Endothelial cell of umbilical vein (primary cell): ENCODE data around the gene ADGB. TPM values are rescaled to one million over a fixed set of nuclear protein-coding genes. Genes with fewer than 3 reads are reported as not detected.

ENCODE experiments used
- BruUV-seq: library from RNA; stranded (reverse); fragments of 400-500 nt; replicated peaks from 2 replicates; lab custom pipeline; 2021; lab: Mats Ljungman, UMichigan
- CTCF ChIA-PET: fragments of 300-600, 350-600 bp; sonication (Branson Sonifier 250); formaldehyde crosslinking; loops from one replicate; lab custom pipeline; 2021; ENCODE audit warnings: antibody characterized with exemption, inconsistent platforms; lab: Charles Lee
- POLR2A ChIA-PET: fragments of 300-600, 350-600 bp; sonication (Branson Sonifier 250); formaldehyde crosslinking; loops from one replicate; lab custom pipeline; 2021; ENCODE audit warnings: antibody characterized with exemption, inconsistent platforms; lab: Charles Lee
- DNase-seq: peaks from one replicate; pipeline ENCODE4 v3.0.0-alpha.2; 2011; ENCODE audit warnings: low read depth, low spot score
- FAIRE-seq: peaks from 2 replicates; lab custom pipeline; 2011; peaks lifted over from hg19 to GRCh38; lab: Jason Lieb, UNC
- H2AFZ ChIP-seq: 2 replicates; pipeline ENCODE4 v1.6.0; 2012; ENCODE audit warnings: low read depth, low read length, control low read depth, inconsistent platforms
- H3K27ac ChIP-seq: 2 replicates; pipeline ENCODE4 v1.5.1; 2011; ENCODE audit warnings: low read depth, mild to moderate bottlenecking, control low read depth, low read length, moderate library complexity; ENCODE audit not compliant: insufficient read depth
- H3K27me3 ChIP-seq, 2 experiments: 2 replicates each; pipeline versions ENCODE4 v1.6.0 to v1.6.1; 2011; ENCODE audit warnings: low read length in 2 of 2, mixed read lengths in 1 of 2; ENCODE audit not compliant: control insufficient read depth in 2 of 2, insufficient read depth in 2 of 2
- H3K36me3 ChIP-seq, 2 experiments: 2 replicates in 1 of 2; 3 replicates in 1 of 2; pipeline ENCODE4 v1.5.1; 2011; ENCODE audit warnings: low read length in 2 of 2, mild to moderate bottlenecking in 1 of 2, moderate library complexity in 1 of 2; ENCODE audit not compliant: control insufficient read depth in 2 of 2, insufficient read depth in 2 of 2; ENCODE audit errors: extremely low read depth in 1 of 2
- H3K4me1 ChIP-seq: 3 replicates; pipeline ENCODE4 v1.5.1; 2011; ENCODE audit warnings: mild to moderate bottlenecking, low read length; ENCODE audit not compliant: control insufficient read depth, insufficient read depth; ENCODE audit errors: extremely low read depth
- H3K4me2 ChIP-seq: 2 replicates; pipeline ENCODE4 v1.6.1; 2011; ENCODE audit warnings: low read length, control low read depth, mixed read lengths; ENCODE audit not compliant: insufficient read depth
- H3K4me3 ChIP-seq, 3 experiments: fragments of 200-600 bp in 1 of 3; sonication (generic), shearing (Covaris generic) in 1 of 3; replicated peaks in 1 of 3; 2 replicates each; pipeline ENCODE4 v1.5.1; 2011 to 2016; ENCODE audit warnings: control low read depth in 3 of 3, low read length in 3 of 3, mild to moderate bottlenecking in 2 of 3, inconsistent platforms in 1 of 3, low read depth in 1 of 3, moderate library complexity in 1 of 3; ENCODE audit not compliant: insufficient read depth in 1 of 3
- H3K79me2 ChIP-seq: 2 replicates; pipeline ENCODE4 v1.6.0; 2012; ENCODE audit warnings: low read length, inconsistent platforms; ENCODE audit not compliant: control insufficient read depth, insufficient read depth
- H3K9ac ChIP-seq: replicated peaks from 2 replicates; pipeline ENCODE3; 2011; ENCODE audit warnings: low read length, control low read depth; ENCODE audit not compliant: insufficient read depth; ENCODE audit errors: extremely low read depth
- H3K9me1 ChIP-seq: replicated peaks from 3 replicates; pipeline ENCODE4 v1.6.0; 2011; ENCODE audit warnings: mild to moderate bottlenecking, low read length; ENCODE audit not compliant: control insufficient read depth, insufficient read depth; ENCODE audit errors: extremely low read depth
- H3K9me3 ChIP-seq: replicated peaks from 2 replicates; pipeline ENCODE4 v1.5.1; 2012; ENCODE audit warnings: low read length, inconsistent platforms; ENCODE audit not compliant: control insufficient read depth, insufficient read depth
- H4K20me1 ChIP-seq: replicated peaks from 2 replicates; pipeline ENCODE3; 2011; ENCODE audit warnings: mild to moderate bottlenecking, low read length; ENCODE audit not compliant: control insufficient read depth, insufficient read depth; ENCODE audit errors: extremely low read depth
- EZH2 ChIP-seq: IDR thresholded peaks from 2 replicates; pipeline ENCODE4 v1.6.1; 2012; ENCODE audit warnings: borderline replicate concordance, low read depth, mild to moderate bottlenecking, moderate library complexity, low read length, inconsistent platforms; ENCODE audit not compliant: severe bottlenecking
- FOS ChIP-seq: IDR thresholded peaks from 2 replicates; pipeline ENCODE4 v1.6.1; 2011; ENCODE audit warnings: mild to moderate bottlenecking, low read length, moderate library complexity, borderline replicate concordance; ENCODE audit not compliant: insufficient read depth
- GATA2 ChIP-seq: IDR thresholded peaks from 2 replicates; pipeline ENCODE4 v1.7.0; 2011; ENCODE audit warnings: low read depth, mild to moderate bottlenecking, moderate library complexity, mixed read lengths, low read length; ENCODE audit not compliant: insufficient read length, insufficient read depth
- JUN ChIP-seq: IDR thresholded peaks from 2 replicates; pipeline ENCODE4 v1.6.1; 2011; ENCODE audit warnings: borderline replicate concordance, low read depth; ENCODE audit not compliant: insufficient read length, insufficient read depth
- MYC ChIP-seq: IDR thresholded peaks from one replicate; pipeline ENCODE4 v1.6.1; 2011; ENCODE audit warnings: mild to moderate bottlenecking, low read depth, low read length
- POLR2A ChIP-seq: IDR thresholded peaks from 2 replicates; pipeline ENCODE4 v1.6.1; 2012; ENCODE audit warnings: low read depth, mild to moderate bottlenecking, control low read depth, low read length
- POLR2AphosphoS5 ChIP-seq: IDR thresholded peaks from 2 replicates; pipeline ENCODE4 v1.6.1; 2012; ENCODE audit warnings: low read depth, mild to moderate bottlenecking, control low read depth, low read length, moderate library complexity; ENCODE audit not compliant: insufficient read depth
- dilution Hi-C: fragments of 300-500 bp; cut with MboI; formaldehyde crosslinking; loops from one replicate; pipeline ENCODE4 v1.15.0; 2019; ENCODE audit warnings: low sequenced_read_pairs; ENCODE audit not compliant: extremely low pct_ligation_motif_present
- intact Hi-C: fragments of 100-400 bp; cut with micrococcal nuclease; formaldehyde crosslinking; loops from one replicate; pipeline ENCODE4 v1.10.0; 2022
- polyA plus RNA-seq, 4 experiments: library from polyadenylated mRNA; depleted of rRNA in 3 of 4; stranded (reverse) in 3 of 4; unstranded in 1 of 4; fragments of >200 nt; gene quantifications; 2 replicates each; pipeline versions ENCODE4 v1.2.1 to v1.2.3, GENCODE V29; 2011 to 2012; ENCODE audit warnings: missing spikeins in 1 of 4
- total RNA-seq: library from RNA; stranded (reverse); gene quantifications from 2 replicates; pipeline ENCODE4 v1.2.3, GENCODE V29; 2021
- TF ChIP-seq, protein P1 (sequence below): IDR thresholded peaks from 2 replicates; pipeline ENCODE4 v1.6.1; 2011; ENCODE audit not compliant: insufficient read depth, insufficient read length
- TF ChIP-seq, protein P2 (sequence below), 2 donors: IDR thresholded peaks; 1 replicate in 1 of 2; 2 replicates in 1 of 2; pipeline ENCODE4 v1.5.1; 2011; ENCODE audit warnings: low read length in 2 of 2, mild to moderate bottlenecking in 2 of 2, moderate library complexity in 2 of 2, control low read depth in 1 of 2, inconsistent platforms in 1 of 2, low read depth in 1 of 2; ENCODE audit not compliant: insufficient read depth in 1 of 2; ENCODE audit errors: extremely low read depth in 1 of 2

ADGB gene
- total and polyA plus RNA-seq, 2 donors (not counting 3 experiments of a cell fraction or from before 2014, with no cell fraction given), result not detected

DNA sequence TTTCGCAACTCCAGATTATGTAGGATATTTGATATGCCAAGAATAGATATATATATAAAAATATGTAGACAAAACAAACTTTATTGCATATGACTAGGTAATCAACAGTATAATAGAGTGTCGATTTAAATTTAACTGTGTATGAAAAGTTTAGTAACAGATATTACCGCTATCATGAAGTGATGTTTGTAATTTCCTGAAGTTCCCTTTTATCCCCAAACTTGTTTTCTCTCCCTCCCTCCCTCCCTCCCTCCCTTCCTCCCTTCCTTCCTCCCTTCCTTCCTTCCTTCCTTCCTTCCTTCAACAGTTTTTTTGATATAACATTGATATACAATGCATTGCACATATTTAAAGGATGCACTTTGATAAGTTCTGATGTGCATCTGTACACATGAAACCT lies 15.2 kb downstream of the ADGB start:
- H2AFZ ChIP-seq, result no peak overlapping the region
- intact Hi-C loops (no loop called here), dilution Hi-C loops (no loop called here)
- H3K4me1 ChIP-seq, result no peaks in the 10 kb centered on the region
- H3K27me3 ChIP-seq, result no peaks in the 10 kb centered on the region
- no peaks in the 10 kb centered on the region for H4K20me1 ChIP-seq
- no peaks in the 10 kb centered on the region for H3K36me3 ChIP-seq
- no peaks in the 10 kb centered on the region for H3K79me2 ChIP-seq
- H3K4me3 ChIP-seq, result no peak overlapping the region
- TF ChIP-seq GATA2 (no peak), FOS (no peak), MYC (no peak), JUN (no peak), POLR2AphosphoS5 (no peak), POLR2A (no peak), EZH2 (no peak)
- TF ChIP-seq, protein P1, sequence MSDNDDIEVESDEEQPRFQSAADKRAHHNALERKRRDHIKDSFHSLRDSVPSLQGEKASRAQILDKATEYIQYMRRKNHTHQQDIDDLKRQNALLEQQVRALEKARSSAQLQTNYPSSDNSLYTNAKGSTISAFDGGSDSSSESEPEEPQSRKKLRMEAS, result no peak
- TF ChIP-seq, protein P2, sequence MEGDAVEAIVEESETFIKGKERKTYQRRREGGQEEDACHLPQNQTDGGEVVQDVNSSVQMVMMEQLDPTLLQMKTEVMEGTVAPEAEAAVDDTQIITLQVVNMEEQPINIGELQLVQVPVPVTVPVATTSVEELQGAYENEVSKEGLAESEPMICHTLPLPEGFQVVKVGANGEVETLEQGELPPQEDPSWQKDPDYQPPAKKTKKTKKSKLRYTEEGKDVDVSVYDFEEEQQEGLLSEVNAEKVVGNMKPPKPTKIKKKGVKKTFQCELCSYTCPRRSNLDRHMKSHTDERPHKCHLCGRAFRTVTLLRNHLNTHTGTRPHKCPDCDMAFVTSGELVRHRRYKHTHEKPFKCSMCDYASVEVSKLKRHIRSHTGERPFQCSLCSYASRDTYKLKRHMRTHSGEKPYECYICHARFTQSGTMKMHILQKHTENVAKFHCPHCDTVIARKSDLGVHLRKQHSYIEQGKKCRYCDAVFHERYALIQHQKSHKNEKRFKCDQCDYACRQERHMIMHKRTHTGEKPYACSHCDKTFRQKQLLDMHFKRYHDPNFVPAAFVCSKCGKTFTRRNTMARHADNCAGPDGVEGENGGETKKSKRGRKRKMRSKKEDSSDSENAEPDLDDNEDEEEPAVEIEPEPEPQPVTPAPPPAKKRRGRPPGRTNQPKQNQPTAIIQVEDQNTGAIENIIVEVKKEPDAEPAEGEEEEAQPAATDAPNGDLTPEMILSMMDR (IDR thresholded peaks at IDR 0.05; ENCODE audit: extremely low read depth in 1 of 2, insufficient read depth in 1 of 2, low read depth in 1 of 2, low read length in 2 of 2), result no peak
- H3K27ac ChIP-seq, result no peak overlapping the region
- no peak for FAIRE-seq
- no peak for DNase-seq
- no TSS peak for BruUV-seq
- POLR2A ChIA-PET, result no interaction called here
- no peak overlapping the region for H3K4me2 ChIP-seq
- no peaks in the 10 kb centered on the region for H3K9me3 ChIP-seq
- no peaks in the 10 kb centered on the region for H3K9me1 ChIP-seq
- no peak overlapping the region for H3K9ac ChIP-seq
- CTCF ChIA-PET, result no interaction called here
